ENCODE measurements around the gene ACCSL. TPM values are rescaled to one million over a fixed set of nuclear protein-coding genes. Genes with fewer than 3 reads are reported as not detected.

The ACCSL gene
- total RNA-seq, 1 donor from 2014 or later, result not detected

GRCh38 chr11:44024977-44025376 is 22.8 kb upstream of the ACCSL start:
- TF ChIP-seq, protein P1, sequence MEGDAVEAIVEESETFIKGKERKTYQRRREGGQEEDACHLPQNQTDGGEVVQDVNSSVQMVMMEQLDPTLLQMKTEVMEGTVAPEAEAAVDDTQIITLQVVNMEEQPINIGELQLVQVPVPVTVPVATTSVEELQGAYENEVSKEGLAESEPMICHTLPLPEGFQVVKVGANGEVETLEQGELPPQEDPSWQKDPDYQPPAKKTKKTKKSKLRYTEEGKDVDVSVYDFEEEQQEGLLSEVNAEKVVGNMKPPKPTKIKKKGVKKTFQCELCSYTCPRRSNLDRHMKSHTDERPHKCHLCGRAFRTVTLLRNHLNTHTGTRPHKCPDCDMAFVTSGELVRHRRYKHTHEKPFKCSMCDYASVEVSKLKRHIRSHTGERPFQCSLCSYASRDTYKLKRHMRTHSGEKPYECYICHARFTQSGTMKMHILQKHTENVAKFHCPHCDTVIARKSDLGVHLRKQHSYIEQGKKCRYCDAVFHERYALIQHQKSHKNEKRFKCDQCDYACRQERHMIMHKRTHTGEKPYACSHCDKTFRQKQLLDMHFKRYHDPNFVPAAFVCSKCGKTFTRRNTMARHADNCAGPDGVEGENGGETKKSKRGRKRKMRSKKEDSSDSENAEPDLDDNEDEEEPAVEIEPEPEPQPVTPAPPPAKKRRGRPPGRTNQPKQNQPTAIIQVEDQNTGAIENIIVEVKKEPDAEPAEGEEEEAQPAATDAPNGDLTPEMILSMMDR (IDR thresholded peaks at IDR 0.05; ENCODE audit: insufficient read depth, low read length, poor library complexity, severe bottlenecking), result no peak
- Histone ChIP-seq H3K27me3 (ENCODE audit: control insufficient read depth, insufficient read depth, low read length) (no peaks in the 10 kb centered on the region), H3K36me3 (ENCODE audit: control insufficient read depth, insufficient read depth, low read length) (no peaks in the 10 kb centered on the region), H3K4me3 (ENCODE audit: low read depth, low read length) (no peak overlapping the region)
- DNase-seq (ENCODE audit: low read depth), result no peak

GRCh38 chr11:44025727-44026126 is 22.1 kb upstream of the ACCSL start:
- TF ChIP-seq, protein P1 (IDR thresholded peaks at IDR 0.05; ENCODE audit: insufficient read depth, low read length, poor library complexity, severe bottlenecking), result no peak
- no peaks in the 10 kb centered on the region for H3K27me3 ChIP-seq (ENCODE audit: control insufficient read depth, insufficient read depth, low read length)
- H3K4me3 ChIP-seq (ENCODE audit: low read depth, low read length), result no peak overlapping the region
- H3K36me3 ChIP-seq (ENCODE audit: control insufficient read depth, insufficient read depth, low read length), result no peaks in the 10 kb centered on the region
- no peak for DNase-seq (ENCODE audit: low read depth)

- Histone ChIP-seq H3K36me3 (ENCODE audit: control insufficient read depth, insufficient read depth, low read length) (no peaks in the 10 kb centered on the region), H3K4me3 (ENCODE audit: low read depth, low read length) (no peak overlapping the region), H3K27me3 (ENCODE audit: control insufficient read depth, insufficient read depth, low read length) (no peaks in the 10 kb centered on the region)
- TF ChIP-seq, protein P1 (IDR thresholded peaks at IDR 0.05; ENCODE audit: insufficient read depth, low read length, poor library complexity, severe bottlenecking), result no peak
- DNase-seq (ENCODE audit: low read depth), result no peak
Observed at GRCh38 chr11:44028401-44028800, 19.4 kb upstream of the ACCSL start.

- no peak for DNase-seq (ENCODE audit: low read depth)
- Histone ChIP-seq H3K27me3 (ENCODE audit: control insufficient read depth, insufficient read depth, low read length) (no peaks in the 10 kb centered on the region), H3K4me3 (ENCODE audit: low read depth, low read length) (no peak overlapping the region), H3K36me3 (ENCODE audit: control insufficient read depth, insufficient read depth, low read length) (no peaks in the 10 kb centered on the region)
- TF ChIP-seq, protein P1 (IDR thresholded peaks at IDR 0.05; ENCODE audit: insufficient read depth, low read length, poor library complexity, severe bottlenecking), result no peak
Observed at GRCh38 chr11:44028816-44029506, 18.8 kb upstream of the ACCSL start.

DNA sequence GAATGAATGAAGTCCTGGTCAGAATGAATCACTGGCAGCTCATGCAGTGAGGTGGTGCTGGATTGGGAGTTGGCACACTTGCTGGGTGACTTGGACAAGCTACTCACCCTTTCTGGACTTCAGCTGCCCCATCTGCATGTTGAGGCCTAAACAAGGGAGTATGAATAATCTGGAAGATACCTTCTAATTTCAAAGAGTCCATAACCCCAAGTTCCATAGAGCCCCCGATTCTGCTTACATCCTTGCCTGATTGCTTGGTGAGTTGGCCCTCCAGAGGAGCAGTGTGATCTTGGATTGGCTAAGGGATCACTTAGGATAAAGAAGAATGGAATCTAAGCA is 18.3 kb upstream of the ACCSL start:
- no peaks in the 10 kb centered on the region for H3K27me3 ChIP-seq (ENCODE audit: control insufficient read depth, insufficient read depth, low read length)
- no peak for DNase-seq (ENCODE audit: low read depth)
- H3K4me3 ChIP-seq (ENCODE audit: low read depth, low read length), result no peak overlapping the region
- TF ChIP-seq, protein P1 (IDR thresholded peaks at IDR 0.05; ENCODE audit: insufficient read depth, low read length, poor library complexity, severe bottlenecking), result no peak
- no peaks in the 10 kb centered on the region for H3K36me3 ChIP-seq (ENCODE audit: control insufficient read depth, insufficient read depth, low read length)

All from kidney epithelial cell (primary cell).